K562 (cell line): ENCODE data around the gene SLC18B1.

ENCODE experiments used
- MEF2A ChIP-seq: IDR thresholded peaks from 2 replicates; pipeline ENCODE4 v1.6.1; 2011; ENCODE audit warnings: low read depth, mild to moderate bottlenecking, low read length, moderate library complexity; ENCODE audit not compliant: control insufficient read depth
- POLR2AphosphoS2 ChIP-seq: IDR thresholded peaks from 2 replicates; pipeline ENCODE4 v1.6.1; 2012; ENCODE audit warnings: low read length, improper control_type of control experiment
- TF ChIP-seq, protein P1 (sequence below), 3 experiments: IDR thresholded peaks in 2 of 3; conservative IDR thresholded peaks in 1 of 3; 2 replicates each; pipeline ENCODE4 v1.5.1; 2011 to 2012; ENCODE audit warnings: low read length in 3 of 3, mild to moderate bottlenecking in 3 of 3, control low read depth in 2 of 3, improper control_type of control experiment in 1 of 3, inconsistent platforms in 1 of 3, low read depth in 1 of 3, mixed read lengths in 1 of 3, moderate library complexity in 1 of 3; ENCODE audit not compliant: insufficient read depth in 2 of 3
- TF ChIP-seq, protein P2 (sequence below): IDR thresholded peaks from 2 replicates; pipeline ENCODE4 v1.6.1; 2012; ENCODE audit warnings: low read depth, low read length, improper control_type of control experiment, borderline replicate concordance

DNA sequence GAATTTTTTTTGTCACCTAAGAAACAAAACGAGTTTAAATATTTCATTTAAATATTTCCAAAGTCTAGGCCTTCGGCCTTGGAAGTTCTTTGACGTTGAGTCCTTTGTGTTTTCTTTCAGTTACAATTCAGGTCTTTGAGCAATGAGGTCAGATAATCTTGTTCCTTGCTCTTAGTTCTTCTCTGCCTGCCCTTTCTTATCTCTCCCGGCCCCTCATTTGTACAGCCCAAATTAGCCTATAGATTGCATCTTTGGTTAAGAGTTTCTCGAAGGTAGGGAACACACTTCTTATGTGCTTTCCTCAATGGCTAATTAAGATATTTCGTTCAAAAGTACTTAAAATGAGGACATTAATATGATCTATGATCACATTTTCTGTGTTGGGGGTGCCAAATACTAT lies 34.5 kb upstream of the SLC18B1 start:
- TF ChIP-seq POLR2AphosphoS2 = no peak
- TF ChIP-seq, protein P1, sequence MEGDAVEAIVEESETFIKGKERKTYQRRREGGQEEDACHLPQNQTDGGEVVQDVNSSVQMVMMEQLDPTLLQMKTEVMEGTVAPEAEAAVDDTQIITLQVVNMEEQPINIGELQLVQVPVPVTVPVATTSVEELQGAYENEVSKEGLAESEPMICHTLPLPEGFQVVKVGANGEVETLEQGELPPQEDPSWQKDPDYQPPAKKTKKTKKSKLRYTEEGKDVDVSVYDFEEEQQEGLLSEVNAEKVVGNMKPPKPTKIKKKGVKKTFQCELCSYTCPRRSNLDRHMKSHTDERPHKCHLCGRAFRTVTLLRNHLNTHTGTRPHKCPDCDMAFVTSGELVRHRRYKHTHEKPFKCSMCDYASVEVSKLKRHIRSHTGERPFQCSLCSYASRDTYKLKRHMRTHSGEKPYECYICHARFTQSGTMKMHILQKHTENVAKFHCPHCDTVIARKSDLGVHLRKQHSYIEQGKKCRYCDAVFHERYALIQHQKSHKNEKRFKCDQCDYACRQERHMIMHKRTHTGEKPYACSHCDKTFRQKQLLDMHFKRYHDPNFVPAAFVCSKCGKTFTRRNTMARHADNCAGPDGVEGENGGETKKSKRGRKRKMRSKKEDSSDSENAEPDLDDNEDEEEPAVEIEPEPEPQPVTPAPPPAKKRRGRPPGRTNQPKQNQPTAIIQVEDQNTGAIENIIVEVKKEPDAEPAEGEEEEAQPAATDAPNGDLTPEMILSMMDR (IDR thresholded peaks at IDR 0.05 in 2 of 3, conservative IDR thresholded peaks at IDR 0.05 in 1 of 3; ENCODE audit: insufficient read depth in 2 of 3, low read depth in 1 of 3, low read length in 3 of 3) = no peak
- TF ChIP-seq MEF2A = no peak
- TF ChIP-seq, protein P2, sequence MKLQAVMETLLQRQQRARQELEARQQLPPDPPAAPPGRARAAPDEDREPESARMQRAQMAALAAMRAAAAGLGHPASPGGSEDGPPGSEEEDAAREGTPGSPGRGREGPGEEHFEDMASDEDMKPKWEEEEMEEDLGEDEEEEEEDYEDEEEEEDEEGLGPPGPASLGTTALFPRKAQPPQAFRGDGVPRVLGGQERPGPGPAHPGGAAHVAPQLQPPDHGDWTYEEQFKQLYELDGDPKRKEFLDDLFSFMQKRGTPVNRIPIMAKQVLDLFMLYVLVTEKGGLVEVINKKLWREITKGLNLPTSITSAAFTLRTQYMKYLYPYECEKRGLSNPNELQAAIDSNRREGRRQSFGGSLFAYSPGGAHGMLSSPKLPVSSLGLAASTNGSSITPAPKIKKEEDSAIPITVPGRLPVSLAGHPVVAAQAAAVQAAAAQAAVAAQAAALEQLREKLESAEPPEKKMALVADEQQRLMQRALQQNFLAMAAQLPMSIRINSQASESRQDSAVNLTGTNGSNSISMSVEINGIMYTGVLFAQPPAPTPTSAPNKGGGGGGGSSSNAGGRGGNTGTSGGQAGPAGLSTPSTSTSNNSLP = no peak
